Neural cell (in vitro differentiated cells): Measurements from ENCODE around the gene ANKRD13C. TPM values are rescaled to one million over a fixed set of nuclear protein-coding genes. Genes with fewer than 3 reads are reported as not detected.

ENCODE experiments used
- H2AFZ ChIP-seq: fragments of 200-600, 300-800 bp; sonication (generic), shearing (Covaris generic); 2 replicates; pipeline ENCODE4 v1.6.0; 2014; ENCODE audit warnings: low read depth, mild to moderate bottlenecking, antibody characterized with exemption, low read length, moderate library complexity
- H3F3A ChIP-seq: fragments of 200-600 bp; shearing (Covaris generic); 2 replicates; pipeline ENCODE4 v1.6.1; 2016; ENCODE audit warnings: mild to moderate bottlenecking, moderate library complexity, mixed read lengths, antibody characterized with exemption, low read length; ENCODE audit not compliant: insufficient read depth, poor library complexity, severe bottlenecking
- H3K27ac ChIP-seq: fragments of 200-600, 300-800 bp; sonication (generic), shearing (Covaris generic); 2 replicates; pipeline ENCODE4 v1.5.1; 2014; ENCODE audit warnings: mild to moderate bottlenecking, low read length, moderate library complexity
- H3K27me3 ChIP-seq: fragments of 300-800, 200-600 bp; sonication (generic), shearing (Covaris generic); 2 replicates; pipeline ENCODE4 v1.6.0; 2014; ENCODE audit warnings: mild to moderate bottlenecking, low read depth, low read length, moderate library complexity; ENCODE audit not compliant: insufficient read depth
- H3K36me3 ChIP-seq: fragments of 300-800, 200-600 bp; sonication (generic), shearing (Covaris generic); 2 replicates; pipeline ENCODE4 v1.5.1; 2014; ENCODE audit warnings: mild to moderate bottlenecking, antibody characterized with exemption, low read length, moderate library complexity; ENCODE audit not compliant: insufficient read depth
- H3K4me2 ChIP-seq: fragments of 300-800, 200-600 bp; sonication (generic), shearing (Covaris generic); 2 replicates; pipeline ENCODE4 v1.6.0; 2014; ENCODE audit warnings: mild to moderate bottlenecking, low read length
- H3K4me3 ChIP-seq: fragments of 300-800, 200-600 bp; sonication (generic), shearing (Covaris generic); 2 replicates; pipeline ENCODE4 v1.5.1; 2014; ENCODE audit warnings: mild to moderate bottlenecking, low read length, moderate library complexity
- H3K79me2 ChIP-seq: fragments of 200-600 bp; shearing (Covaris generic); replicated peaks from 2 replicates; pipeline ENCODE4 v1.6.0; 2014; ENCODE audit warnings: mild to moderate bottlenecking, low read length, moderate library complexity; ENCODE audit not compliant: insufficient read depth
- H3K9ac ChIP-seq: fragments of 300-800, 200-600 bp; sonication (generic), shearing (Covaris generic); 2 replicates; pipeline ENCODE4 v1.6.1; 2016; ENCODE audit warnings: mild to moderate bottlenecking, low read length, mixed read lengths
- H3K9me2 ChIP-seq: fragments of 200-600 bp; shearing (Covaris generic); 2 replicates; pipeline ENCODE4 v1.6.1; 2016; ENCODE audit warnings: mild to moderate bottlenecking, low read length, mixed read lengths; ENCODE audit not compliant: insufficient read depth
- H3K9me3 ChIP-seq: fragments of 200-600, 300-800 bp; sonication (generic), shearing (Covaris generic); 2 replicates; pipeline ENCODE4 v1.6.1; 2016; ENCODE audit warnings: mild to moderate bottlenecking, mixed run types, low read length, moderate library complexity, mixed read lengths
- H4K20me1 ChIP-seq: fragments of 200-600 bp; shearing (Covaris generic); 2 replicates; pipeline ENCODE4 v1.6.1; 2016; ENCODE audit warnings: mild to moderate bottlenecking, mixed run types; ENCODE audit not compliant: insufficient read depth
- CTCF ChIP-seq: fragments of 450-650 bp; IDR thresholded peaks from 2 replicates; pipeline ENCODE4 v1.5.1; 2014; ENCODE audit warnings: antibody characterized with exemption, mild to moderate bottlenecking, moderate library complexity; ENCODE audit not compliant: poor library complexity, severe bottlenecking
- EP300 ChIP-seq: fragments of 450-650 bp; conservative IDR thresholded peaks from 2 replicates; pipeline ENCODE4 v1.6.1; 2014; ENCODE audit warnings: antibody characterized with exemption, mild to moderate bottlenecking, moderate library complexity; ENCODE audit not compliant: poor library complexity, severe bottlenecking
- EZH2 ChIP-seq: fragments of 200-600, 300-800 bp; shearing (Covaris generic), sonication (generic); IDR thresholded peaks from 2 replicates; pipeline ENCODE4 v1.6.1; 2014; ENCODE audit warnings: antibody characterized with exemption, low read length, borderline replicate concordance, mild to moderate bottlenecking; ENCODE audit not compliant: insufficient read depth, poor library complexity, severe bottlenecking
- MXI1 ChIP-seq: fragments of 450-650 bp; conservative IDR thresholded peaks from 2 replicates; pipeline ENCODE4 v1.6.1; 2014; ENCODE audit warnings: antibody characterized with exemption, mild to moderate bottlenecking; ENCODE audit not compliant: poor library complexity, severe bottlenecking
- POLR2AphosphoS5 ChIP-seq: IDR thresholded peaks from 2 replicates; pipeline ENCODE4 v1.6.1; 2012
- RAD21 ChIP-seq: fragments of 450-650 bp; conservative IDR thresholded peaks from 2 replicates; pipeline ENCODE4 v1.6.1; 2014; ENCODE audit warnings: antibody characterized with exemption, mild to moderate bottlenecking, moderate library complexity
- REST ChIP-seq: IDR thresholded peaks from 2 replicates; pipeline ENCODE4 v1.6.1; 2012; ENCODE audit warnings: borderline replicate concordance
- SMC3 ChIP-seq: fragments of 450-650 bp; conservative IDR thresholded peaks from 2 replicates; pipeline ENCODE4 v1.6.1; 2014; ENCODE audit warnings: antibody characterized with exemption, mild to moderate bottlenecking, moderate library complexity; ENCODE audit not compliant: poor library complexity
- TAF1 ChIP-seq: IDR thresholded peaks from 2 replicates; pipeline ENCODE4 v1.6.1; 2012; ENCODE audit warnings: low read depth
- polyA plus RNA-seq: library from polyadenylated mRNA; depleted of rRNA; stranded (reverse); fragments of >200 nt; gene quantifications from 2 replicates; pipeline ENCODE4 v1.2.3, GENCODE V29; 2014

ANKRD13C gene
- polyA plus RNA-seq, 1 donor from 2014 or later: 53.3 TPM

- H3K36me3 ChIP-seq: no peaks in the 10 kb centered on the region
- no peaks in the 10 kb centered on the region for H3K27me3 ChIP-seq
- no peak overlapping the region for H3K27ac ChIP-seq
- H3K9me3 ChIP-seq: no peaks in the 10 kb centered on the region
- no peaks in the 10 kb centered on the region for H3K79me2 ChIP-seq
- no peaks in the 10 kb centered on the region for H3F3A ChIP-seq
- no peak overlapping the region for H3K9ac ChIP-seq
- no peak overlapping the region for H3K4me3 ChIP-seq
- H4K20me1 ChIP-seq: no peaks in the 10 kb centered on the region
- no peak overlapping the region for H3K4me2 ChIP-seq
- no peaks in the 10 kb centered on the region for H3K9me2 ChIP-seq
- TF ChIP-seq REST (no peak), RAD21 (no peak), MXI1 (no peak), EZH2 (no peak), TAF1 (no peak), POLR2AphosphoS5 (no peak), SMC3 (no peak), EP300 (no peak), CTCF (no peak)
- H2AFZ ChIP-seq: no peak overlapping the region
These were observed 27.0 kb downstream of the ANKRD13C start for GRCh38 chr1:70327306-70328076.

GRCh38 chr1:70324683-70325082, 29.8 kb downstream of the ANKRD13C start:
- Histone ChIP-seq H3K4me2 (no peak overlapping the region), H3K27ac (no peak overlapping the region), H3K9me2 (no peaks in the 10 kb centered on the region), H2AFZ (no peak overlapping the region), H3F3A (no peaks in the 10 kb centered on the region), H3K9ac (no peak overlapping the region), H3K27me3 (no peaks in the 10 kb centered on the region), H4K20me1 (no peaks in the 10 kb centered on the region), H3K4me3 (no peak overlapping the region), H3K36me3 (no peaks in the 10 kb centered on the region), H3K9me3 (no peaks in the 10 kb centered on the region), H3K79me2 (no peaks in the 10 kb centered on the region)
- TF ChIP-seq EP300: no peak
- TF ChIP-seq TAF1: no peak
- no peak for TF ChIP-seq EZH2
- TF ChIP-seq MXI1: no peak
- TF ChIP-seq REST: no peak
- no peak for TF ChIP-seq CTCF
- no peak for TF ChIP-seq SMC3
- no peak for TF ChIP-seq RAD21
- TF ChIP-seq POLR2AphosphoS5: no peak
